ENCODE results near the gene TMEM255B.

TMEM255B gene

DNA sequence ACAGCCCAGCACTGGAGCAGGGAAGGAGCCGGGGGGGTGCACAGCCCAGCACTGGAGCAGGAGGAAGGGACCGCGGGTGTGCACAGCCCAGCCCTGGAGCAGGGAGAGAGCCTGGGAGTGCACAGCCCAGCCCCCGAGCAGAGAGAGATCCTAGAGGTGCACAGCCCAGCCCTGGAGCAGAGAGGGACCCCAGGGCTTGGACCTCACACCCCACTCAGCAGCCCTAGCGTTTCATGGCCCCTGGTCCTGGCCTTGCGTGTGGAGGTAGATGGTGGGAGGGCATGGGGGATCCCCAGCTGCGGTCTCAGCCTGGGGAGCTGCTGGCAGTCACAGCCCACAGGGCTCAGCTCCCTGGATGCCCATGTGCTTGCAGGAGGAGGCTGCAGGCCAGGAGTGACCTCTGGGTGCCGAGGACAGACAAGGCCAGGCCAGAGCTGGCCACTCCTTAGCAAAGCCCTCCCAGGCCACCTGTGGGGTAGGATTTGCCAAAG lies 79.7 kb downstream of the TMEM255B start:
- no peak for DNase-seq

DNA sequence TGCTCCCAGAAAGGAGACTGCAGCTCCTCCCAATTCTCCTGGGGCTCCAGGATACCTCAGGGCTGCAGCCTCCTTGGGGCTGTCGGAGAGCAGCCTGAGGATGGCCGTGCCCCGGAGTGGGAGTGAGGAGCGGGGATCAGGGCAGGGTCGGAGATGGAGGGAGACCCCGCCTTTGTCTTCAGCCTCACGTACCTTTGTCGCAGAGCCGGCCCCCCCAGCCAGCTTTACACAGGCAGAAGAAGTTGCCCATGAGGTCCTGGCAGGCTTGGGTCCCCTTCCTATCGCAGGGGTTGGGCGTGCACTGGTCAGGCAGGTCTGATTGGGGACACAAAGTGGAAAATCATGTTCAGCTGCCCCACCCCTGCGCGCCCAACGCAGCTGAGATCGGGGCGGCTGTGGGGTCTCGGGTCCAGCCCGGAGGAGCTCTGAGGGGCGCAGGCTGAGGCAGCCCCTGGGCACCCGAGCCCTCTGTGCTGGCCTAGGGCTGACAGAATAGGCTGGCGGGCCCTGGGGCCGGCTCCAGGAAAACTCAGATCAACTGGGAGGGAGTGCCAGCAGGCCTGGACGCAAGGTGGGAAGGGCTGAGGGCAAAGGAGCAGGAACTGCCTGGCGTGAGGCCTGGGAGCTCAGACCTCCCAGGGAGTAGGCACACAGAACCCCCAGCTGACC lies 80.6 kb downstream of the TMEM255B start:
- DNase-seq, result no peak

DNA sequence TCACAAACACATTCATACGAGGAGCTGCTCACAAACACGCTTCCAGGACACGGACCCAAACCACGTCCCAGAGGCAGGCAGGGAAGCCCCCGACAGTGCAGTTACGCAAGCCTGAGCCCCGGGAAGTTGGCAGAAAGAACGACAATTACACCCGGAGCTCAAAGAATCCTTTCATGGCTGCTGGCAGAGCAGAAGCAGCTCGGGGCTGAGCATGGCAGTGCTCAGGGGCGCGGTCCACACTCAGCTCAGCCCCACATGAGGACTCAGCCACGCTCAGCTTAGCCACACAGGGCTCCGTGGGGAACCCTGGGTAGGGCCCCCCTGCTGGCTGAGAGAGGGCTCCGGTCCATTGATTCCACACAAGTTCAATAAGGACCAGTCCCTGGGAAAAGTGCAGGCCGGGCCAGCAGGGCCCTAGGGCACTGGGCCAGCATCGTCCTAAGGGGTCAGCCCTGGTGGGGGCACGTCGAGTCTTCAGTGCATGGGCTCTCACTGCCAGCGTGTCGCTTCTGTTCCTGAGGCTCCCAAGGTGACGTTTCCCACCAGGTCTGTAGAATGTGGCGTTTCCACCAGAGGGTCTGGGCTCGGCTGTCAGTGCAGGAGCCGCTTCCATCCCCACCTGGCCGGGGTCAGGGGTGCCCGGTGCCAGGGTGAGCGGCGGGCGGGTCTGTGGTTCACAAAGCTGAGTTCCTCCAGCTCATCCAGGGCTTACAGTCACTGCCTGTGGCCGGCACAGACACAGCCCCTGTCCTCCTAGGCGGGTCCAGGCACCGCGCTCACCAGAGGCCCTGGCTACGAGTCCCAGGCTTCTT lies 81.7 kb downstream of the TMEM255B start:
- DNase-seq, result no peak

DNA sequence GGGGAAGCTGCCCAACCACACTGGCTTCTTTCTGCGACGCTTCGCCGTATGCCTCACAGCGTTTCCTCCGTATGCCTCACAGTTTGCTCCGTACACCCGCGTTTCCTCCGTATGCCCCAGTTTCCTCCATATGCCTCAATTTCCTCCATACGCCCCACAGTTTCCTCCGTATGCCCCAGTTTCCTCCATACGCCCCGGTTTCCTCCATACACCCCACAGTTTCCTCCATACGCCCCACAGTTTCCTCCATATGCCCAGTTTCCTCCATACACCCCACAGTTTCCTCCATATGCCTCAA lies 82.3 kb downstream of the TMEM255B start:
- no peak for DNase-seq

DNA sequence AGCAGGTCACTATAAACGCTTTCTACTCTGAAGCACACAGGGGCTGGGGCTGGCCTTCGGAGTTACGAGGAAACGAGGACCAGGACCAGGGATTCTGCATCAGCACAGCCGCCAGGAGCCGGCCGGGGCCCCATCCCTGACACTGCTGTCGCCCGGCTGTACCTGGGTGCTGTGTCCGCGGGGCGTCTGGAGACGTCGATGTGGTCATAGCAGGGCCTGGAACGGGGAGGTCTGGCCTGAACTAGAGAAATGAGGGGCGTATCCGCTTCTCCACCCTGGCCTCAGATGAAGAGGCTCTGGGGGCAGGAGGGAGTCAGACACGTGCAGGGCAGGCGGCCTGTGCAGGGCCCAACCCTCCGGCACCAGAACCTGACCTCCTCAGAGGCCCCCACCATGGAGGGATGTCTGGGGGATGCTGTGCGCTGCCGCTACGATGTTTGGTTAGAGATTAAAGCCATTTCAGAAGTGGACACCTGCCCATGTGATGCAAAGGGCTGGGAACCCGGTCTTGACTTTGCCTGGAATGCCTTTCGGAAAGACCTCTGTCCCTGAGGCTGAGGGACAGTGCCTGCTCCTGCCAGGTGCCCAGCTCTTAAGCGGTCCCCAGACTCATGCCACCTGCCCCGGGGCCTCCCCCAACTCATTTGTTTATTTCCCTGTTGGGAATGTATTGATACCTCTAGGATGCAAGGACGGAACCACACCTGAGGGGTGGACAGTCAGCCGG lies 83.5 kb downstream of the TMEM255B start:
- no peak for DNase-seq

DNA sequence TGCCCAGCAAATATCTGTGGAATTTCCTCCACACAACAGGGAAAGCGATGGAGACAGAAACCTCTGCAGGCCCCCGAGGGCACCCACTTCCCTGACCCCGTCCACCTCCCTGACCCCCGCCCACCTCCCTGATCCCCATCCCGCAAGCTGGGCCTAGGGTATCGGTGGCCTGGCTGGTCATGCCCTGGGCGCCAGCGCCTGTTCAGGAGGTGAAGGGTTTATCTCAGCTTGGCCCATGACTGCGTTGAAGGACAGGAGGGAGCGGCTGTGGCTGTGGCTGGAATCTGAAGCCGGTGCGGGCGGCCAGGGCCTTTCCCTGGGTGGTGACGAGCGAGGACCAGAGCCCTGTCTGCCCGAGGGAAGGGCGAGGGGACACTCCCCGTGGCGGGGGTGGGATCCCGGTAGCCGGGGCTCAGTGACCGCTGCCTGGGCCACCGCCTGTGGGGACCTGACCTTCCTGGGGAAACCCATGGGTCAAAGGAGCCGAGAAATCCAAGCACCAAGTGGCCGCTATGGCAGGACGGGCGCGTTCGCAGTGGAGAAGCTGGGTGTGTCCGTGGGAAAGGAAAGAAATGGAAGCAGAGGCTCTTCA lies 84.1 kb downstream of the TMEM255B start:
- no peak for DNase-seq

DNA sequence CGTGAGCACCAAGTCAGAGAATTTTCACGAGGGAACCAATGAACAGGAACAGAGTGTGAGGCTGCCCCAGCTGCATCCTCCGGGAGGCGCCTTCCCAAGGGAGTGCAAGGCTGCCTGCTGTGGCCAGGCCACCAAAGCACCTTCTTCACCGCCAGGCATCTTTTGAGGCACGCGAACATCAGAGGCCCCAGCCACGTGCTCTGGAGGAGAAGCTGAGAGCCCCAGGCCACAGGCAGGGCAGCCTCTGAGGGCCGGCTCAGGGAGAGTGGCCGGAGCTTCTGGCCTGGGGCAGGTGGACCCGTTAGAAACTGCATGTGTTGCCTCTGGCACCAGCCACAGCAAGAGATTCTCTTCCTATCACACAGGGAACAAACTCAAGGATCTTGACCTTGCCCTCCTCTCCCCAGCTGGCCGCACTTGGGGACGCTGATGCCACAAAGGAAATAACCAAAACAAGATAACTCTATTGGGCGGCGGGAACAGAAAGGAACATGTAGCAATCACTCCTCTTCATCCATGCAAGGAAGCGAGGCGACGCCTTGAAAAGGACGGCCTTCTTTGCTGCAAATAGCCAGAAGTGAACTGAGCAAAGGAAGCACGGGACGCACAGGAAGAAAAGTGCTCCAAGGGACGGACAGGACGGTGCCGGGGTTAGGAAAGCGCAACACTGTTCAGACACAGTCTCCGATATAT lies 85.0 kb downstream of the TMEM255B start:
- no peak for DNase-seq

DNA sequence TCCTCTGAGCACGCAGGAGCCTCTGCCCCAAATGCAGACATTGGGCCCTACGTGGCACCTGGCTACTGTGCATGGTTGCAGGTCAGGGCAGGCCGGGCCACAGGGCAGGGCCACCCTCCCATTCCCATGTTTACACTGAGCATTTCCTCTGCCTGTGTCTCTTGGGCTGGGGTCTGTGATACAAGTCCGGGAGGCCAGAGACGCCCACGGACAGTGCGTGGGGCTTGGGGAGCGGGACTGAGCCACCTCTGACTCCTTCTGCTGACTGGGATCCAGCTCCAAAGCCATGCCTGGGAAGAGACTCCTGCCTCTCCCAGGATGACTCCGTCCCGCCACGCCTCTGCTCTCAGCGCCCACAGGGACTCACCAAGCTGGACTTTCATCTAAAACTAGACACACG lies 86.0 kb downstream of the TMEM255B start:
- DNase-seq, result no peak

DNA sequence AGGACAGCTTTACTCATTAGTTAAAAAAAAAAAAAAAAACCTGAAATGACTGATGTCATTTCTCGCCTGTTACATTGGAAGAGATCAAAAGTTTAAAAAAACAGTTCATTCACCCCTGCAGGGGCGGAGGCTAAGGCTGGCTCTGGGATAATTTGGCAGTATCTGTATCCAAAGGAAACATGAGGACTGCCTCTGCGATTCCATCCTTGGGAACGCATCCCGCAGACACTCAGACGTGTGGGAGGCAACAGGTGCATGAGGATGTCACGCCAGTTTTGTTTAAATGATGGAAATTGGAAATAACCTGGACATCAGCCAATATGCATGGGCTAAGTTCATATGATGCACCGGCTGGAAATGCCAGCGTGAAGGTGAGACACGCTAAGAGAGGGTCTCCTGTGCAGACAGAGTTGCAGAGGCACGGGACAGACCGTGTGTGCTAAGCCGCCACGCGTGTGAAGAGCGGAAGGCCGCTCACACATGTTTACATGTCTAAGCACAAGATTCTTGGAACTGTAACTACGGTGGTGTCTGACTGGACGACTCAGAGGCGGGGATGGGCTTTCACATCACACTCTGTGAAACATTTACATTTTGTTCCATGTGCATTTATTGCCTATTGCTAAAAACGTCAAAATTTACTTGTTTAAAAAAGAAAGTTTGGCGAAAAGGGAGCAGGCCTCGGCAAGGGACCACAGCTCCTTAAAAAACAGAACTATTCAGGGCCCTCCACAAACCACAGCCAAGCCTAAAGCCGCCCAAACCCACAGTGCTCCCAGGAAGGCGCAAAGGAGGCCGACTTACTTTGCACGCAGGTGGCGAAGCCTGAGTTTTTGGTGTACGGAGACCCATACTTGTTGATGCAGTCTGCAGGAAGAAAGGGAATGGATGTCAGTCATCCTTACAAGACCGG lies 87.0 kb downstream of the TMEM255B start:
- DNase-seq, result no peak

DNA sequence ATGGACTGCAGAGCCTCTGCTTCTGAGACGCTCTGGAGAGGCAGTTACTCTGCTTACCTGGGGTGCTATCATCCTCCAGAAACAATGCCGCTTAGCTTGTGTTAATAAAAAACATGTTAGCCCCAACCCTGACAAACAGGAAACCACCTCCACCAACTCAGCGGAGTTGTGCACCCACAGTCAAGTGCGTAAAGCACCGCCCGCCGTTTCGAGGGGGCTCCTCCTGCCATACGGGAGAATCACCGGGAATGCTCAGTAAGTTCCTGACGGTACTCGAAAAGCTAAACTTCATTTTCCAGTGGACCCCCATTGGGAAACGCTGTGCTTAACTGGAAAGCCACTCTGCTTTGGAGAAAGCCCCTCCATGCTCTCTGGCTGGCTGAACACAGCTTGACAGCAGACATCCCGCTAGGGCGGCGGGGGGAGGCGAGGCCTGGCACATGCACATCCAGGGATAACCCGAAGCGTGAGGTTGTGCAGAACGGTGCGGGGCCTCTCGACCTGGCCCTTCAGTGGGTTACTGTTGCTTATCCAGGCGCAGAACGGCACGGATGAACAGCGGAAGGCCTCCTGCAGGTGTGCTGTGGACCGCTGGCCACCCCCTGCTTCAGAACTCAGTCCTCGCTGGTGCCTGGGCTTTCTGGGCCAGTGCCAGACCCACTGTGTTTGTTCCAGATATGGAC lies 87.8 kb downstream of the TMEM255B start:
- no peak for DNase-seq

DNA sequence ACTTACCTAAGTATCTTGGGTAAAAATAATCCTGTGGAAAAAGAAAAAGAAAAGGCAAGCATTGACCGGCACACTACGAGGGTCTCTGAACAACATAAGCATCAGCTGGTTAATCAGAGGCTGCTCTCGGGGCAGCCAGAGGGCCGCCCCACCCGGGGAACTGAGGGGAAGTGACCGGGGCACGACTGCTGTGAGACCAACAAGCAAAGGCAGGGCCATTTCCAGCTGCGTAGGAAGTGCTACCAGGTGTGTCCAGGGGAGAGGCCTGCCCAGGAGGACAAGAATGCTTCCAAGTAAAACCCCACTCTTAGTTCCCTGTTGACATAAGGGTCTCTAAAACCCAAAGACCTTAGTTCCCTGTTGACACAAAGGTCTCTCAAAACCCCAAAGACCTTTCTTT lies 89.0 kb downstream of the TMEM255B start:
- DNase-seq, result no peak

DNA sequence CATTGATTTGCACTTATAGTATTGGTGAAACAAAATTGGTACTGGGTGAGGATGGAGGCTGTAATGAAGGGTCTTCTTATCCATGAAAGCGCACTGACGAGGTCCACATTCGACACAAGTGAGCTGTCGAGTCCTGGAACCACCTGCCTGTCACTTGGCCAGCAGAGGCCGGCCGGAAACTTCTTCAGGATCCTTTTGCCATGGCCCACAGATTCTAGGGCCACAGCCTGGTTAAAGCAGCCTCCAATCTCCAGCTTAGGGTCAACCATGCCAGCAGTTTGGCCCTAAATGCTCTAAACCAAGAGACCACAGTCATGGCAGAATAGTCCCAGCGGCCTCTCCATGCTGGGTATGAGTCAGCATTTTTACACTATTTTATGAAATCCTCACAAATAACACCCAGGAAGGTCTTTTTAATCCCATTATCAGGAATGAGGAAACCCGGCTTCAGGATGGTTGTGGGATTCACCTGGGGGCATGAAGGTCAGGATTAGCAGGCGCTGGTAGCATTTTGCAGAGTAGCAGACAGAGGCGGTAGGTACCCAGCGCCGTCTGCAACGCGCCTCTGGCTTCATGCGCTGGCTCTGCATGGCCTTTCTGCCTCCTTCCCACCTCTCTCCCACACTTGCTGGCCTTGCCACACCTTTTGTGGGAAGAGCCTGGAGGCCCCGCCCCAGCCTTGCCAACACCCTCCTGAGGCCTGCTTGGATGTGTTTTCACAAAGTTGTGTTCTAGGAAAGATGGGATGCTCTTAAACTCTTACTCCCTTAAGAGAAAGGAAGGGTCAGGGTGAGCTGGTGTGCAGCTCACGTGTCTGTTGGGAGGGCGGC lies 89.6 kb downstream of the TMEM255B start:
- DNase-seq, result no peak

DNA sequence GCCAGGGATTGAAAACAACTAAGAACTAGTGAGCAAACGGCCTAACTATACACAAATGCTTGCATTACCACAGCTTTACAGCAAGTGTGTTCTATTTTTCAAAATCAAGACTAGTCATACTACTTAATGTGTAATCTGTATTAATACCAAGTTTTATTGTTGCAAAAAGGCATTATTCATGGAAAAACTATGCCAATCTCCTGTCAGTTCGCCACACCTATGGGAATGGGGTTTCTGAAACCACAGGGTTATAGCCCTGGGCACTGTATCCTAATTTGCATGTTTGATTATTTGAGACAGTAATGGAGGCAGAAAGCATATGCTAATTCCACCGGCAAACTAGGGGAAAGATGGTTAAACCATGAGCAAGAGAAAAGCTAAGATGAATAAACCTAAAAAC lies 90.5 kb downstream of the TMEM255B start:
- no peak for DNase-seq

DNA sequence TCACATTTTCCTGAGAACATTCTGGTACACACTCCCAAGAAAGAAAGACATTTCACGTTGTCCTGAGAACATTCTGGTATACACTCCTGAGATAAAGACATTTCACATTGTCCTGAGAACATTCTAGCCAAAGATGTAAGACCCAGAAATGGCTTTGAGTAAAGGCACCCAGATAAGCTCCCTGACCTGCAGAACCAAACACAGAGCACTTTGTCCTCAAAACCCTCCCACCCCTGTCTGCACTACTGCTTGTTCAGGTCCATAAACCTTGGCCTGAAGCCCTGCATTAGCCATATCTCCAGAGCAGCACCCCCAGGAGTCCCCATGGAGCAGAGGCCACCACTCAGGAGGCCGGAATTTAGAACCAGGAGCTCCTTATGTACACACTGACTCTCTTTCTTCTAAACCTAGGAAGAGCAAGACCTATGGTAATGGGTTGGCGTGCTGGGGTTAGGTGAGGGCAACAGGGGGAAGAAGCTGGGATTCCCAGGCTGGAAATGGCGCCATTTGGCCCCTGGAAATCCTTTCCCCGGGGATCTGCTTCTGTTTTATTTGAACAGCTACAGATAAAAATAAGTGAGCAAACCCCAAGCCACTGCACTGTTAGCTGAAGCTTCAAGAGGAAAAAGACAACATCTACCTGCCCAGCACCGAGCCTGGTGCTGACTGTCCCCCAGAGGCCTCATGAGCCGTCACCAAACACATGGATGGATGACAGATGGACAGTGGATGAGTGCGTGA lies 91.1 kb downstream of the TMEM255B start:
- DNase-seq, result no peak

DNA sequence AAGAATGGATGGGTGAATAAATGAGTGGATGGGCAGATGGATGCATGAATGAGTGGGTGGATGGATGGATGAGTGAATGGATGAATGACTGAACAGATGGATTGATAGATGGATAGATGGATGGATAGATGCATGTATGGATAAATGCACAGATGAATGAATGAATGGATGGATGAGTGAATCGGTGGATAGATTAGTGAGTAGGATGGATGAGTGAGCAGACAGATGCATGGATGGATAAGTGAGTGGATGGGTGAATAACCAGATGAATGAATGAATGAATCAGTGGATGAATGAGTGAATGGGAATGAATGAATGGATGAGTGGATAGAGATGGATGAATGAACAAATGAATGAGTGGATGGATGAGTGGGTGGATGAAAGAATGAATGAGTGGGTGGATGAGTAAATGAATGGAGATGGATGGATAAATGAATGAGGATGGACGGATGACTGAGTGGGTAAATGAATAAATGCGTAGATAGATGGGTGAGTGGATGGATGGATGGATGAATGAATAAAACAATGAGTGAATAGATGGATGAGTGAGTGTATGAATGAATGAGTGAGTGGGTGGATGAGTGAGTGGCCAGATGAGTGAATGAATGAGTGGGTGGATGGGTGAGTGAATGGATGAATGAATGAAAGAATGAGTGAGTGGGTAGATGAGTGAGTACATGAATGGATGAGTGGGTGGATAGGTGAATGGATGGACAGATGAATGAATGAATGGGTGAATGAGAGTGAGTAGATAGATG lies 91.9 kb downstream of the TMEM255B start:
- no peak for DNase-seq

DNA sequence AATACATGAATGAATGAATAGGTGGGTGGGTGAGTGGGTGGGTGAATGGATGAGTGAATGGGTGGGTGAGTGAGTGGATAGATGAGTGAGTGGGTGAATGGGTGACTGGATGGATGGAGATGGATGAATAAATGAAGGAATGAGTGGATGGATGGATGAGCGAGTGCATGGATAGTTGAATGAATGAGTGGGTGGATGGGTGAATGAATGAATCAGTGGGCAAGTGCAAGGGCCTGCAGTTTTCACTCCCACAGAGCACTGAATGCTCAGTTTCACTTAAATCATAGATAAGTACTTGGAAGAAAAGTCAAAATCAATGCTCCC lies 92.4 kb downstream of the TMEM255B start:
- DNase-seq, result no peak

DNA sequence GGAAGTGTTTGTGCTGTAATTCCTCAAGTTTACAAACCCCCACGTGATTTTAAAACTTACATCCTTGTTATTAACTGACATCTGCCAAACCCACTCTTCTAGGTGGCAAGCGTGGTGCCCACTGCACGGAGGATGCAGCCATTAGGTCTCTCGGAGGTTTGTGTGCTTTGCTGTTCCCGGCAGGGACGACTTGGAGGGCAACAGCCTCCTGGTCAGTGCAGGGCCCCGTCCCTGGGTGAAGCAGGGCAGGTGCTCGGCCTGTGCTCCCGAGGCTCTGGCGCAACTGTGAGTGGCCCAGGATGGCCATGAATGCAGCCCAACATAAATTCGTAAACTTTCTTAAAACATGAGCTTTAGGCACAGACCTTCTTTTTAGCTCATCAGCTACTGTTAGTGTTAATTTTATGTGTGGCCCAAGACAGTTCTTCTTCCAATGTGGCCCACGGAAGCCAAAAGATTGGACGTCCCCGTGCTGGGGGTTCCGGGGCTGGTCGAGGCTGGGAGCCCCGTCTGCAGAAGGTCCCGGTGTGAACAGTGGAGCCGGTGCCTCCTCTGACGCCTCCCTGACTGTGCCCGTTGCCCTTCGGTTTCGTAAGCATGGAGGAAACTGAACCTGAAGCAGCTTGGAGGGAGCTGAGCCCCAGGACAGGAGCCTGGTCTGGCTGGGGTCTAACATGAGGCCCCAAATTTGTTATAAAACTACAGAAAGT lies 93.0 kb downstream of the TMEM255B start:
- DNase-seq, result no peak
